Aorta (tissue), 5 donors: ENCODE data around the gene CD99L2. TPM values are rescaled to one million over a fixed set of nuclear protein-coding genes. Genes with fewer than 3 reads are reported as not detected.

ENCODE experiments used
- ATAC-seq: fragments of 200-7000 bp; cut with Tn5 transposase; one replicate; pipeline ENCODE4 v1.9.1; 2022; ENCODE audit warnings: moderate library complexity; ENCODE audit not compliant: low FRiP score
- DNase-seq, 2 donors: peaks; one replicate each; pipeline ENCODE4 v3.0.0-alpha.2; 2020
- H3K27ac ChIP-seq, 2 donors: one replicate each; pipeline ENCODE4 v1.5.1; 2013; ENCODE audit warnings: low read length in 2 of 2, mild to moderate bottlenecking in 2 of 2, moderate library complexity in 2 of 2, control low read depth in 1 of 2, inconsistent platforms in 1 of 2, low read depth in 1 of 2
- H3K27me3 ChIP-seq, 2 donors: one replicate each; pipeline ENCODE4 v1.6.1; 2013; ENCODE audit warnings: control low read depth in 1 of 2, low read length in 1 of 2, mild to moderate bottlenecking in 1 of 2, moderate library complexity in 1 of 2; ENCODE audit not compliant: insufficient read depth in 2 of 2, control insufficient read depth in 1 of 2
- H3K36me3 ChIP-seq, 2 donors: one replicate each; pipeline ENCODE4 v1.6.1; 2013; ENCODE audit warnings: control low read depth in 1 of 2, low read length in 1 of 2, mild to moderate bottlenecking in 1 of 2; ENCODE audit not compliant: insufficient read depth in 2 of 2, control insufficient read depth in 1 of 2
- H3K4me1 ChIP-seq, 2 donors: one replicate each; pipeline ENCODE4 v1.6.1; 2013; ENCODE audit warnings: low read length in 2 of 2, control low read depth in 1 of 2, mild to moderate bottlenecking in 1 of 2, moderate library complexity in 1 of 2; ENCODE audit not compliant: insufficient read depth in 2 of 2, control insufficient read depth in 1 of 2
- H3K4me3 ChIP-seq, 2 donors: one replicate each; pipeline ENCODE4 v1.5.1; 2013; ENCODE audit warnings: low read length in 2 of 2, control low read depth in 1 of 2, mild to moderate bottlenecking in 1 of 2
- H3K9me3 ChIP-seq: one replicate; pipeline ENCODE4 v1.6.1; 2013; ENCODE audit warnings: mild to moderate bottlenecking, low read length; ENCODE audit not compliant: control insufficient read depth
- WGBS, 2 donors: extraction: QIAGEN DNeasy Blood & Tissue Kit; methylation state at CpG; one replicate each; pipeline ENCODE4 v1.1.7; 2013; 5-methylcytosine and 5-hydroxymethylcytosine counted together
- intact Hi-C, 2 donors: fragments of 100-400 bp; cut with DNase I; formaldehyde crosslinking; loops; one replicate each; pipeline versions ENCODE4 v1.14.2 to v1.15.0; 2022
- polyA plus RNA-seq, 2 donors: library from polyadenylated mRNA; stranded (reverse); fragments of 200-250 nt; gene quantifications; one replicate each; pipeline ENCODE4 v1.2.3, GENCODE V29; 2013
- total RNA-seq, 2 donors: library from RNA; stranded (reverse); fragmentation: NEBNext Ultra II Directional; extraction: Animal tissue kit (Norgen Biotek cat#: 25700); gene quantifications; one replicate each; pipeline ENCODE4 v1.2.1, GENCODE V29; 2021
- donor health status: healthy with polysubstance abuse.
- donor health status: Bipolar disorder and iron deficiency.
- donor health status: DM: no; HTN: no; CAD: no.
- donor health status: DM: no; HTN: no; CAD: no.
- donor health status: DM: yes; HTN: yes; CAD: no.

The CD99L2 gene
- total and polyA plus RNA-seq, 4 donors = 22.9 to 56.2 (median 47.6) TPM

- H3K36me3 ChIP-seq = no peaks in the 10 kb centered on the region
- intact Hi-C loops = no loop called here
- 57 to 78% methylated on average over 6 of the region's 6 CpGs for WGBS, 2 donors
- no peaks in the 10 kb centered on the region for H3K4me1 ChIP-seq
- ATAC-seq (no peak), DNase-seq (no peak)
- H3K9me3 ChIP-seq = no peaks in the 10 kb centered on the region
- H3K27ac ChIP-seq = no peak overlapping the region
- no peaks in the 10 kb centered on the region for H3K27me3 ChIP-seq
- H3K4me3 ChIP-seq = no peak overlapping the region
Observed at GRCh38 chrX:150903110-150903508, 4.6 kb upstream of the CD99L2 start.

- Histone ChIP-seq H3K36me3 (no peaks in the 10 kb centered on the region), H3K27ac (no peak overlapping the region), H3K4me1 (no peaks in the 10 kb centered on the region), H3K4me3 (no peak overlapping the region), H3K9me3 (no peaks in the 10 kb centered on the region), H3K27me3 (no peaks in the 10 kb centered on the region)
- ATAC-seq (no peak), DNase-seq (no peak)
- intact Hi-C loops = no loop called here
- WGBS, 2 donors = 41 to 59% methylated on average over 7 of the region's 7 CpGs
Observed at GRCh38 chrX:150902434-150903109, 4.1 kb upstream of the CD99L2 start.

- DNase-seq (peak in 1 of 2 donors; percentile 67), ATAC-seq (peak; percentile 51)
- Histone ChIP-seq H3K36me3 (no peaks in the 10 kb centered on the region), H3K9me3 (no peaks in the 10 kb centered on the region), H3K27ac (peak overlapping the region in 1 of 2 donors; percentile 12), H3K4me3 (peak overlapping the region in 1 of 2 donors; percentile 72), H3K27me3 (no peaks in the 10 kb centered on the region), H3K4me1 (no peaks in the 10 kb centered on the region)
- 1 to 31% methylated on average over 42 of the region's 42 CpGs for WGBS, 2 donors
- intact Hi-C loops = loop anchor here in 1 of 2 donors (2.0 kb wide), 1 partner anchor 84 kb away; the partner anchor contains the start of gene HMGB3
Observed at GRCh38 chrX:150899191-150899757, 806 bp upstream of the CD99L2 start.

- no peak overlapping the region for H3K27ac ChIP-seq
- H3K27me3 ChIP-seq = no peaks in the 10 kb centered on the region
- DNase-seq = peak in 1 of 2 donors; percentile 59
- H3K36me3 ChIP-seq = no peaks in the 10 kb centered on the region
- intact Hi-C loops = loop anchor here in 1 of 2 donors (2.0 kb wide), 1 partner anchor 85 kb away; the partner anchor contains the start of gene HMGB3
- no peaks in the 10 kb centered on the region for H3K9me3 ChIP-seq
- no peak for ATAC-seq
- H3K4me1 ChIP-seq = no peaks in the 10 kb centered on the region
- WGBS, 2 donors = 1 to 26% methylated on average over 22 of the region's 22 CpGs
- H3K4me3 ChIP-seq = peak overlapping the region; percentile 63 to 86
Observed at GRCh38 chrX:150897421-150898320, 797 bp downstream of the CD99L2 start.

GRCh38 chrX:150896632-150897031, 1.8 kb downstream of the CD99L2 start:
- ATAC-seq = no peak
- no peaks in the 10 kb centered on the region for H3K4me1 ChIP-seq
- H3K9me3 ChIP-seq = no peaks in the 10 kb centered on the region
- DNase-seq = no peak
- H3K4me3 ChIP-seq = no peak overlapping the region
- WGBS, 2 donors = 84 to 96% methylated on average over 6 of the region's 6 CpGs
- H3K27me3 ChIP-seq = no peaks in the 10 kb centered on the region
- no peak overlapping the region for H3K27ac ChIP-seq
- intact Hi-C loops = no loop called here
- no peaks in the 10 kb centered on the region for H3K36me3 ChIP-seq

GRCh38 chrX:150893936-150894335, 4.5 kb downstream of the CD99L2 start:
- no peaks in the 10 kb centered on the region for H3K36me3 ChIP-seq
- DNase-seq (no peak), ATAC-seq (no peak)
- intact Hi-C loops = no loop called here
- no peaks in the 10 kb centered on the region for H3K27me3 ChIP-seq
- no peaks in the 10 kb centered on the region for H3K9me3 ChIP-seq
- no peak overlapping the region for H3K4me3 ChIP-seq
- no peaks in the 10 kb centered on the region for H3K4me1 ChIP-seq
- WGBS, 2 donors = 85 to 90% methylated on average over 5 of the region's 5 CpGs
- no peak overlapping the region for H3K27ac ChIP-seq

GRCh38 chrX:150889131-150889530, 9.3 kb downstream of the CD99L2 start:
- H3K4me1 ChIP-seq = no peaks in the 10 kb centered on the region
- ATAC-seq (no peak), DNase-seq (no peak)
- H3K4me3 ChIP-seq = no peak overlapping the region
- 73 to 78% methylated on average over 3 of the region's 3 CpGs for WGBS, 2 donors
- intact Hi-C loops = no loop called here
- H3K27ac ChIP-seq = no peak overlapping the region
- no peaks in the 10 kb centered on the region for H3K9me3 ChIP-seq
- H3K36me3 ChIP-seq = no peaks in the 10 kb centered on the region
- H3K27me3 ChIP-seq = no peaks in the 10 kb centered on the region

GRCh38 chrX:150887906-150888465, 10.5 kb downstream of the CD99L2 start:
- no peaks in the 10 kb centered on the region for H3K4me1 ChIP-seq
- intact Hi-C loops = no loop called here
- H3K4me3 ChIP-seq = no peak overlapping the region
- ATAC-seq (no peak), DNase-seq (no peak)
- H3K27ac ChIP-seq = no peak overlapping the region
- no peaks in the 10 kb centered on the region for H3K9me3 ChIP-seq
- WGBS, 2 donors = 82 to 95% methylated on average over 6 of the region's 6 CpGs
- H3K36me3 ChIP-seq = no peaks in the 10 kb centered on the region
- H3K27me3 ChIP-seq = no peaks in the 10 kb centered on the region
